HG02852 (cell line): ENCODE results near the gene SLC26A8.
"Not testable (repeated sequence)": the region's sequence is repeated elsewhere in the genome, so short reads cannot be mapped to it uniquely, and the experiment has no call there.

Experiments
- ATAC-seq: cut with Tn5 transposase; IDR thresholded peaks from one replicate; pipeline ENCODE4 v1.9.1; 2021; ENCODE audit warnings: mild to moderate bottlenecking, moderate library complexity; ENCODE audit not compliant: unreplicated experiment

SLC26A8 gene

GRCh38 chr6:35955071-35955470, 69.4 kb downstream of the SLC26A8 start:
- no peak for ATAC-seq

GRCh38 chr6:35954333-35954732, 70.1 kb downstream of the SLC26A8 start:
- no peak for ATAC-seq

GRCh38 chr6:35948725-35949124, 75.7 kb downstream of the SLC26A8 start:
- no peak for ATAC-seq

- no peak for ATAC-seq
Measured at GRCh38 chr6:35945650-35946025, 78.8 kb downstream of the SLC26A8 start.

- ATAC-seq = no peak
Measured at GRCh38 chr6:35943390-35943789, 81.1 kb downstream of the SLC26A8 start.

- no peak for ATAC-seq
Measured at GRCh38 chr6:35942355-35942754, 82.1 kb downstream of the SLC26A8 start.

GRCh38 chr6:35941170-35941569, 83.3 kb downstream of the SLC26A8 start:
- ATAC-seq = not testable (repeated sequence)

GRCh38 chr6:35940014-35940413, 84.4 kb downstream of the SLC26A8 start:
- ATAC-seq = not testable (repeated sequence)

- not testable (repeated sequence) for ATAC-seq
Measured at GRCh38 chr6:35939259-35939658, 85.2 kb downstream of the SLC26A8 start.

GRCh38 chr6:35936681-35937359, 87.6 kb downstream of the SLC26A8 start:
- ATAC-seq = no peak

GRCh38 chr6:35935469-35935868, 89.0 kb downstream of the SLC26A8 start:
- no peak for ATAC-seq

- ATAC-seq = no peak
Measured at GRCh38 chr6:35933844-35934243, 90.6 kb downstream of the SLC26A8 start.

- not testable (repeated sequence) for ATAC-seq
Measured at GRCh38 chr6:35931873-35932272, 92.6 kb downstream of the SLC26A8 start.

- no peak for ATAC-seq
Measured at GRCh38 chr6:35931120-35931561, 93.3 kb downstream of the SLC26A8 start.

GRCh38 chr6:35929601-35930000, 94.8 kb downstream of the SLC26A8 start:
- no peak for ATAC-seq

GRCh38 chr6:35926509-35927215, 97.8 kb downstream of the SLC26A8 start:
- ATAC-seq = no peak

GRCh38 chr6:35925961-35926360, 98.5 kb downstream of the SLC26A8 start:
- no peak for ATAC-seq

GRCh38 chr6:35924146-35924545, 100.3 kb downstream of the SLC26A8 start:
- no peak for ATAC-seq

GRCh38 chr6:35922139-35922554, 102.3 kb downstream of the SLC26A8 start:
- ATAC-seq = no peak

GRCh38 chr6:35920793-35921732, 103.4 kb downstream of the SLC26A8 start, which contains the start of gene SRPK1:
TSS of gene SRPK1 (minus strand) at chr6:35921098. CDS start at chr6:35921056, 42 bp downstream.
- peak; percentile 76 for ATAC-seq
